ENCODE measurements around the gene HABP4. TPM values are rescaled to one million over a fixed set of nuclear protein-coding genes. Genes with fewer than 3 reads are reported as not detected.

HABP4 gene
- total RNA-seq, 4 donors from 2014 or later: 0.80 to 12.4 (median 2.7) TPM

DNA sequence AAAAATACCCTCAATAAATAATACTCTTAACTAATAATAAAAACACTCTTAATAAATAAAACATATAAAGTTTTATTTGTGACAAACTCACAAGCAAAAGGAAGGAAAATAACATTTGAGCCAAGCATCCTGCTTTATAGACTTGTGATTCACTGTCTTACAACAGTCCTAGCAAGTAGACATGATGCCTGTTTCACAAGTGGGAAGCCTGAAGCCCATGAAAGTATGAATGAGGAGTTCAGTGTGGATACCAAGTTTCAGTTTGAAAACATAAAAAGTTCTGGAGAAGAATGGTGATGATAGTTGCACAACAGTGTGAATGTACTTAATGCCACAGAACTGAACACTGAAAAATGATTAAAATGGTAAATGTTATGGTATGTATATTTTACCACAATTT, 10.9 kb downstream of the HABP4 start:
- no peaks in the 10 kb centered on the region for H3K9me3 ChIP-seq
- no peak for DNase-seq
- H3K36me3 ChIP-seq: peaks cover 0 to 18% (median 0%) of the 10 kb centered on the region in 3 donors
- no peaks in the 10 kb centered on the region for H3K4me1 ChIP-seq
- no peak overlapping the region for H3K4me3 ChIP-seq
- TF ChIP-seq, protein P1, sequence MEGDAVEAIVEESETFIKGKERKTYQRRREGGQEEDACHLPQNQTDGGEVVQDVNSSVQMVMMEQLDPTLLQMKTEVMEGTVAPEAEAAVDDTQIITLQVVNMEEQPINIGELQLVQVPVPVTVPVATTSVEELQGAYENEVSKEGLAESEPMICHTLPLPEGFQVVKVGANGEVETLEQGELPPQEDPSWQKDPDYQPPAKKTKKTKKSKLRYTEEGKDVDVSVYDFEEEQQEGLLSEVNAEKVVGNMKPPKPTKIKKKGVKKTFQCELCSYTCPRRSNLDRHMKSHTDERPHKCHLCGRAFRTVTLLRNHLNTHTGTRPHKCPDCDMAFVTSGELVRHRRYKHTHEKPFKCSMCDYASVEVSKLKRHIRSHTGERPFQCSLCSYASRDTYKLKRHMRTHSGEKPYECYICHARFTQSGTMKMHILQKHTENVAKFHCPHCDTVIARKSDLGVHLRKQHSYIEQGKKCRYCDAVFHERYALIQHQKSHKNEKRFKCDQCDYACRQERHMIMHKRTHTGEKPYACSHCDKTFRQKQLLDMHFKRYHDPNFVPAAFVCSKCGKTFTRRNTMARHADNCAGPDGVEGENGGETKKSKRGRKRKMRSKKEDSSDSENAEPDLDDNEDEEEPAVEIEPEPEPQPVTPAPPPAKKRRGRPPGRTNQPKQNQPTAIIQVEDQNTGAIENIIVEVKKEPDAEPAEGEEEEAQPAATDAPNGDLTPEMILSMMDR (IDR thresholded peaks at IDR 0.05): no peak
- TF ChIP-seq POLR2A (IDR thresholded peaks at IDR 0.05): no peak
- intact Hi-C loops (cut with DNase I): no loop called here
- no peaks in the 10 kb centered on the region for H3K27me3 ChIP-seq
- H3K27ac ChIP-seq: peak overlapping the region in 1 of 4 donors; percentile 13

DNA sequence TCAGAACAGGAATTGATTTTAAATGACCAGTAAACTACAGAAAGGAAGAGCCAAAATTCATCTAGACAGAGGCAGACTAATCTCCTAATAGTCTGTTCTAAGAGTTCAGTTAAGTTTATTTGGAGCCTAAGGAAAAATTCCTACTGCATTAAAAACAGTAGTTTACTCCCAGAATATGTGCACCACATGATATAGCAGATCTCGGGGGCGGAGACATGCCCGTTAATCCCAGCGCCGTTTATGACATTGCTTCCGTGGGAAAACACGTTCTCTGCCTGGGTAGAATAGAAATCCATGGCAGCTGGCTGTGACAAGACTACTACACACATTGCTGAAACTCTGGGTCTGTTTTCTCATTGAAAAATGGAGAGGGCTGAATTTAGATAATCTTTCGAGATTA, 11.4 kb downstream of the HABP4 start:
- intact Hi-C loops (cut with DNase I): no loop called here

DNA sequence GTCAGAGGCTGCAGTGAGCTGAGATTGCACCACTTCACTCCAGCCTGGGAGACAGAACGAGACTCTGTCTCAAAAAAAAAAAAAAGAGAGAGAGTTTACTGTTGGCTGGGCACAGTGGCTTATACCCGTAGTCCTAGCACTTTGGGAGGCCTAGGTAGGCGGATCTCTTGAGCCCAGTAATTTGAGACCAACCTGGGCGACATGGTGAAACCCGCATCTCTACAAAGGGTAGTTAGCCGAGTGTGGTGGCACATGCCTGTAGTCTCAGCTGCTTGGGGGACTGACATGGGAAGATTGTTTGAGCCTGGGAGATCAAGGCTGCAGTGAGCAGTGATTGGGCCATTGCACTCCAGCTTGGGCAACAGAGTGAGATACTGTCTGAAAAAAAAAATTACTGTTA, 12.6 kb downstream of the HABP4 start:
- H3K36me3 ChIP-seq: peaks cover 0 to 23% (median 0%) of the 10 kb centered on the region in 3 donors
- H3K27ac ChIP-seq: no peak overlapping the region
- H3K4me1 ChIP-seq: no peaks in the 10 kb centered on the region
- DNase-seq: no peak
- H3K27me3 ChIP-seq: no peaks in the 10 kb centered on the region
- intact Hi-C loops (cut with DNase I): no loop called here
- no peak for TF ChIP-seq POLR2A (IDR thresholded peaks at IDR 0.05)
- TF ChIP-seq, protein P1 (IDR thresholded peaks at IDR 0.05): no peak
- H3K4me3 ChIP-seq: no peak overlapping the region
- no peaks in the 10 kb centered on the region for H3K9me3 ChIP-seq
- 88 to 91% methylated on average over 6 of the region's 6 CpGs for WGBS, 2 donors

More for the DNA sequence above, 11.4 kb downstream of the HABP4 start:
- peak overlapping the region in 1 of 4 donors; percentile 13 for H3K27ac ChIP-seq
- no peaks in the 10 kb centered on the region for H3K27me3 ChIP-seq
- no peaks in the 10 kb centered on the region for H3K9me3 ChIP-seq
- TF ChIP-seq, protein P1 (IDR thresholded peaks at IDR 0.05): no peak
- TF ChIP-seq POLR2A (IDR thresholded peaks at IDR 0.05): no peak
- no peaks in the 10 kb centered on the region for H3K4me1 ChIP-seq
- H3K4me3 ChIP-seq: no peak overlapping the region
- peaks cover 0 to 22% (median 0%) of the 10 kb centered on the region in 3 donors for H3K36me3 ChIP-seq
- WGBS, 2 donors: 81 to 89% methylated on average over 8 of the region's 8 CpGs
- DNase-seq: no peak

DNA sequence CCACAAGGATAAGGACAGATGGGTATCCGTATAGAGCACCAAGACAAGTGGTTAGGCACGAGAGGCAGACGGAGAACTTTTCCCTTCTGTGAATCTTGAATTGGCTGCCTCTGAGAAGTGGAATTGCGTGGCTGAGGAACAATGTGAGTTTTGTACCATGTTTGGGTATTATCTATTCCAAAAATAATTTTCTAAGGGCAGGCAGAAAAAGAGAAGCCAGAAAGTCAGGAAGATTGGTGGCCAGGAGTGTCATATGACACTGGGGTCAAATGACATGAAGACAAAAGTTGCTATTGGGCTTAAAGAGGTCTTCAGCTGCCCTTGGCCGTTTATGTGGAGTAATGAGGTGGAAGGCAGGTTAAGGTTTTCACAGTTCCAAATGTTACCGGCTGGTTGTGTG, 14.5 kb downstream of the HABP4 start:
- no peaks in the 10 kb centered on the region for H3K27me3 ChIP-seq
- intact Hi-C loops (cut with DNase I): no loop called here
- no peak overlapping the region for H3K4me3 ChIP-seq
- no peak for TF ChIP-seq POLR2A (IDR thresholded peaks at IDR 0.05)
- TF ChIP-seq, protein P1 (IDR thresholded peaks at IDR 0.05): no peak
- H3K36me3 ChIP-seq: peaks cover 0 to 36% (median 0%) of the 10 kb centered on the region in 3 donors
- no peaks in the 10 kb centered on the region for H3K9me3 ChIP-seq
- DNase-seq: no peak
- H3K4me1 ChIP-seq: no peaks in the 10 kb centered on the region
- no peak overlapping the region for H3K27ac ChIP-seq
- WGBS, 2 donors: 80 to 84% methylated on average over 6 of the region's 6 CpGs

DNA sequence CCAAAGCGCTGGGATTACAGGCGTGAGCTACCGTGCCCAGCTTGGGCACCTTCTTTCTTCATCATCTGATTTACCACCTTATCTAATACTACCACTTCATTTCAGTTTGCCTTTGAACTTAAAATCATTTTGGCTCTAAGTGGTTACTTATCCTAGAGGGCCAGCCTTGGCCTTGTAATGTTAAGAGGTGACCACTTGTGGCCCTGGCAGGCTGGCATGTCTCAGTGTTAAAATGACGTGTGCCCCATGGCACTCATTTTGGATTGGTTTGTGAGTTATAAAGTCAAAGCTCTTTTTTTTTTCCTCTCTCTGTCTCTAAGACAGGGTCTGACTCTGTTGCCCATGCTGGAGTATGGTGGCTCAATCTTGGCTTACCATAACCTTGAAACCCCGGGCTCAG, 17.8 kb downstream of the HABP4 start:
- WGBS, 2 donors: 90 to 93% methylated on average over 5 of the region's 5 CpGs

More for the DNA sequence above, 17.8 kb downstream of the HABP4 start:
- Histone ChIP-seq H3K27me3 (no peaks in the 10 kb centered on the region), H3K4me3 (no peak overlapping the region), H3K27ac (no peak overlapping the region), H3K4me1 (no peaks in the 10 kb centered on the region), H3K36me3 (peaks cover 0 to 58% (median 0%) of the 10 kb centered on the region in 3 donors), H3K9me3 (no peaks in the 10 kb centered on the region)
- intact Hi-C loops (cut with DNase I): no loop called here
- TF ChIP-seq POLR2A (IDR thresholded peaks at IDR 0.05): no peak
- TF ChIP-seq, protein P1 (IDR thresholded peaks at IDR 0.05): no peak
- DNase-seq: no peak

Data from esophagus squamous epithelium (tissue), 5 donors.